K562 (cell line): Measurements from ENCODE around the gene RABGAP1L. TPM values are rescaled to one million over a fixed set of nuclear protein-coding genes. Genes with fewer than 3 reads are reported as not detected.

Experiments
- ATAC-seq: fragments of 200-7000 bp; cut with Tn5 transposase; 3 replicates; pipeline ENCODE4 v1.9.1; 2020; ENCODE audit warnings: moderate library complexity
- BruUV-seq: library from RNA; stranded (reverse); fragments of 400-500 nt; replicated peaks from 2 replicates; lab custom pipeline; 2021; lab: Mats Ljungman, UMichigan
- CTCF ChIA-PET: fragments of 300-600 bp; formaldehyde crosslinking; extraction: SDS; loops from one replicate; lab custom pipeline; 2021; ENCODE audit warnings: low intra/inter-chr PET ratio; lab: Yijun Ruan, JAX
- POLR2A ChIA-PET: fragments of 300-600, 350-650 bp; sonication (Branson Sonifier 250); formaldehyde crosslinking; extraction: SDS; loops from one replicate; lab custom pipeline; 2021; ENCODE audit warnings: antibody characterized with exemption, inconsistent platforms; lab: Yijun Ruan, JAX
- DNase-seq, 4 experiments: peaks; one replicate each; pipeline versions ENCODE4 v3.0.0 to v3.0.0-alpha.2; 2011 to 2018; ENCODE audit warnings: low spot score in 3 of 4, mixed read lengths in 3 of 4; ENCODE audit errors: extremely low read depth in 1 of 4
- FAIRE-seq: peaks from 2 replicates; lab custom pipeline; 2011; peaks lifted over from hg19 to GRCh38; lab: Jason Lieb, UNC
- H2AFZ ChIP-seq: 2 replicates; pipeline ENCODE4 v1.6.0; 2011; ENCODE audit warnings: low read depth, low read length, control low read depth, inconsistent platforms
- H3K27ac ChIP-seq: fragments of 200-600 bp; 3 replicates; pipeline ENCODE4 v1.8.0; 2011; ENCODE audit warnings: low read depth, mild to moderate bottlenecking, control low read depth, inconsistent platforms, low read length, moderate library complexity, mixed read lengths; ENCODE audit errors: extremely low read depth
- H3K27me3 ChIP-seq, 2 experiments: fragments of 300-600 bp in 1 of 2; 2 replicates in 1 of 2; 3 replicates in 1 of 2; pipeline versions ENCODE4 v1.6.0 to v1.8.0; 2011; ENCODE audit warnings: inconsistent platforms in 2 of 2, low read length in 2 of 2, mild to moderate bottlenecking in 1 of 2, mixed read lengths in 1 of 2, moderate library complexity in 1 of 2; ENCODE audit not compliant: control insufficient read depth in 2 of 2, insufficient read depth in 2 of 2
- H3K36me3 ChIP-seq: fragments of 300-600 bp; 3 replicates; pipeline ENCODE4 v1.8.0; 2011; ENCODE audit warnings: mild to moderate bottlenecking, low read length, inconsistent platforms; ENCODE audit not compliant: control insufficient read depth, insufficient read depth
- H3K4me1 ChIP-seq, 2 experiments: fragments of 200-600 bp in 1 of 2; replicated peaks in 1 of 2; 2 replicates in 1 of 2; 3 replicates in 1 of 2; pipeline versions ENCODE4 v1.5.1 to v1.8.0; 2011; ENCODE audit warnings: inconsistent platforms in 2 of 2, low read length in 2 of 2, mild to moderate bottlenecking in 1 of 2, mixed read lengths in 1 of 2, moderate library complexity in 1 of 2; ENCODE audit not compliant: control insufficient read depth in 2 of 2, insufficient read depth in 2 of 2
- H3K4me2 ChIP-seq: 2 replicates; pipeline ENCODE4 v1.6.1; 2011; ENCODE audit warnings: low read length, control low read depth, inconsistent platforms, mixed read lengths; ENCODE audit not compliant: insufficient read depth
- H3K4me3 ChIP-seq: fragments of 200-600 bp; sonication (generic), shearing (Covaris generic); 2 replicates; pipeline ENCODE4 v1.5.1; 2016; ENCODE audit warnings: control low read depth, inconsistent platforms
- H3K79me2 ChIP-seq: fragments of 200-600 bp; 3 replicates; pipeline ENCODE4 v1.8.0; 2011; ENCODE audit warnings: low read length, inconsistent platforms; ENCODE audit not compliant: control insufficient read depth, insufficient read depth
- H3K9ac ChIP-seq, 2 experiments: 2 replicates each; pipeline versions ENCODE4 v1.6.0 to v1.6.1; 2011; ENCODE audit warnings: low read depth in 2 of 2, low read length in 2 of 2, control low read depth in 1 of 2, inconsistent platforms in 1 of 2, mild to moderate bottlenecking in 1 of 2, mixed read lengths in 1 of 2; ENCODE audit not compliant: insufficient read depth in 1 of 2
- H3K9me1 ChIP-seq: one replicate; pipeline ENCODE4 v1.6.0; 2011; ENCODE audit warnings: inconsistent platforms, mild to moderate bottlenecking, low read length, moderate library complexity; ENCODE audit not compliant: control insufficient read depth, insufficient read depth
- H3K9me3 ChIP-seq: replicated peaks from 2 replicates; pipeline ENCODE4 v1.5.1; 2011; ENCODE audit warnings: low read depth, low read length, inconsistent platforms; ENCODE audit not compliant: control insufficient read depth, insufficient read depth
- H4K20me1 ChIP-seq: replicated peaks from 2 replicates; pipeline ENCODE4 v1.6.1; 2011; ENCODE audit warnings: low read length, inconsistent platforms, mixed read lengths; ENCODE audit not compliant: control insufficient read depth, insufficient read depth
- ADNP ChIP-seq: fragments of 200-800 bp; sonication (Bioruptor generic); IDR thresholded peaks from 2 replicates; pipeline ENCODE4 v1.6.1; 2016; ENCODE audit warnings: missing genetic modification characterization, missing compliant biosample characterization
- C11orf30 ChIP-seq: fragments of 450-650 bp; IDR thresholded peaks from 2 replicates; pipeline ENCODE4 v1.6.1; 2016; ENCODE audit warnings: low read depth, mild to moderate bottlenecking
- CCAR2 ChIP-seq: fragments of 200-400 bp; formaldehyde crosslinking; IDR thresholded peaks from 2 replicates; pipeline ENCODE4 v1.6.1; 2017; ENCODE audit warnings: mild to moderate bottlenecking, low read depth, low read length
- FOXK1 ChIP-seq: sonication (generic); formaldehyde crosslinking; IDR thresholded peaks from 2 replicates; pipeline ENCODE4 v1.8.0; 2022; ENCODE audit warnings: missing genetic modification reagents, mild to moderate bottlenecking, borderline replicate concordance
- FOXM1 ChIP-seq, 2 experiments: fragments of 450-650 bp in 1 of 2; sonication (generic) in 1 of 2; formaldehyde crosslinking in 1 of 2; IDR thresholded peaks; 2 replicates each; pipeline versions ENCODE4 v1.6.1 to v1.9.0; 2017 to 2022; ENCODE audit warnings: low read depth in 2 of 2, mild to moderate bottlenecking in 2 of 2, missing genetic modification reagents in 1 of 2, moderate library complexity in 1 of 2
- MBD2 ChIP-seq: sonication (generic); IDR thresholded peaks from 2 replicates; pipeline ENCODE4 v1.6.1; 2016; ENCODE audit warnings: low read depth, borderline replicate concordance
- MCM2 ChIP-seq: fragments of 450-650 bp; IDR thresholded peaks from 2 replicates; pipeline ENCODE4 v1.6.1; 2017; ENCODE audit warnings: low read depth, mild to moderate bottlenecking
- MYNN ChIP-seq, 2 experiments: sonication (generic); formaldehyde crosslinking in 1 of 2; IDR thresholded peaks; 2 replicates each; pipeline versions ENCODE4 v1.5.0 to v1.6.1; 2016 to 2020; ENCODE audit warnings: antibody characterized with exemption in 1 of 2, missing genetic modification reagents in 1 of 2
- NFIC ChIP-seq: fragments of 450-650 bp; IDR thresholded peaks from 2 replicates; pipeline ENCODE4 v1.6.1; 2017; ENCODE audit warnings: mild to moderate bottlenecking, inconsistent platforms
- PHB ChIP-seq: fragments of 250-450 bp; sonication (Bioruptor Pico); IDR thresholded peaks from 2 replicates; pipeline ENCODE4 v1.5.0; 2021
- SOX6 ChIP-seq: fragments of 450-650 bp; IDR thresholded peaks from 2 replicates; pipeline ENCODE4 v1.6.1; 2014; ENCODE audit warnings: mild to moderate bottlenecking
- STAG1 ChIP-seq: sonication (generic); formaldehyde crosslinking; IDR thresholded peaks from 2 replicates; pipeline ENCODE4 v1.5.0; 2020; ENCODE audit warnings: missing genetic modification reagents, borderline replicate concordance
- TBL1XR1 ChIP-seq, 2 experiments: IDR thresholded peaks; 2 replicates each; pipeline ENCODE4 v1.6.1; 2012; ENCODE audit warnings: improper control_type of control experiment in 2 of 2, low read length in 2 of 2, mild to moderate bottlenecking in 1 of 2
- ZNF282 ChIP-seq: sonication (generic); formaldehyde crosslinking; IDR thresholded peaks from 2 replicates; pipeline ENCODE4 v1.8.1; 2023; ENCODE audit warnings: missing genetic modification reagents
- ZNF584 ChIP-seq: fragments of 200-800 bp; sonication (Bioruptor generic); IDR thresholded peaks from 2 replicates; pipeline ENCODE4 v1.6.1; 2016; ENCODE audit warnings: low read depth, mild to moderate bottlenecking, missing genetic modification characterization, missing compliant biosample characterization
- ZNF76 ChIP-seq: fragments of 250-450 bp; sonication (Bioruptor Pico); IDR thresholded peaks from 2 replicates; pipeline ENCODE4 v1.4.0; 2020; ENCODE audit warnings: mild to moderate bottlenecking, moderate library complexity, borderline replicate concordance
- ZZZ3 ChIP-seq: fragments of 450-650 bp; IDR thresholded peaks from 2 replicates; pipeline ENCODE4 v1.6.1; 2016; ENCODE audit warnings: antibody characterized with exemption, mild to moderate bottlenecking, moderate library complexity
- WGBS: fragments of 100-300 bp; shearing (Covaris generic); methylation state at CpG from one replicate; pipeline ENCODE4 v1.1.6; 2016; ENCODE audit warnings: low coverage, mixed read lengths; ENCODE audit not compliant: insufficient coverage; ENCODE audit errors: missing lambda C conversion rate; 5-methylcytosine and 5-hydroxymethylcytosine counted together
- in situ Hi-C: fragments of 300-500 bp; cut with MboI; formaldehyde crosslinking; loops from 4 replicates; pipeline ENCODE4 v1.15.0; 2018; ENCODE audit warnings: inconsistent platforms, mixed read lengths
- intact Hi-C: fragments of 100-400 bp; cut with micrococcal nuclease; formaldehyde crosslinking; loops from 2 replicates; pipeline ENCODE4 v1.14.2; 2022
- polyA plus RNA-seq, 8 experiments: library from polyadenylated mRNA; depleted of rRNA in 4 of 8; stranded (reverse) in 5 of 8; unstranded in 3 of 8; fragments of >200 nt; fragmentation: Nextera tagmentation in 2 of 8; fragmentation: Illumina TruSeq in 1 of 8; extraction: Ambion mirVana in 2 of 8; extraction: Trizol in 1 of 8; gene quantifications; 2 replicates each; pipeline versions ENCODE4 v1.2.1 to v1.2.3, GENCODE V29; 2011 to 2014; ENCODE audit warnings: inconsistent platforms in 1 of 8, missing spikeins in 1 of 8
- total RNA-seq, 7 experiments: library from RNA; depleted of rRNA in 6 of 7; stranded (reverse); fragments of >200 nt in 6 of 7; fragmentation: Illumina TruSeq in 2 of 7; extraction: Trizol in 2 of 7; gene quantifications; 2 replicates each; pipeline versions ENCODE4 v1.2.1 to v1.2.3, GENCODE V29; 2011 to 2021; ENCODE audit warnings: low replicate concordance in 1 of 7
- TF ChIP-seq, protein P1 (sequence below): sonication (generic); formaldehyde crosslinking; IDR thresholded peaks from 2 replicates; pipeline ENCODE4 v1.8.0; 2023; ENCODE audit warnings: mild to moderate bottlenecking, missing genetic modification reagents
- TF ChIP-seq, protein P2 (sequence below): fragments of 450-650 bp; IDR thresholded peaks from 2 replicates; pipeline ENCODE4 v1.6.1; 2016
- TF ChIP-seq, protein P3 (sequence below), 2 experiments: fragments of 250-450 bp in 1 of 2; fragments of 450-650 bp in 1 of 2; sonication (Bioruptor Pico) in 1 of 2; IDR thresholded peaks; 2 replicates each; pipeline versions ENCODE4 v1.6.1 to v1.8.0; 2016 to 2021; ENCODE audit warnings: mild to moderate bottlenecking in 2 of 2, moderate library complexity in 2 of 2, missing compliant biosample characterization in 1 of 2, missing genetic modification characterization in 1 of 2

Gene RABGAP1L
- total and polyA plus RNA-seq, 9 of the 15 experiments (the other 6 are each of a cell fraction or from before 2014, with no cell fraction given): 16.5 to 44.9 (median 26.7) TPM

DNA sequence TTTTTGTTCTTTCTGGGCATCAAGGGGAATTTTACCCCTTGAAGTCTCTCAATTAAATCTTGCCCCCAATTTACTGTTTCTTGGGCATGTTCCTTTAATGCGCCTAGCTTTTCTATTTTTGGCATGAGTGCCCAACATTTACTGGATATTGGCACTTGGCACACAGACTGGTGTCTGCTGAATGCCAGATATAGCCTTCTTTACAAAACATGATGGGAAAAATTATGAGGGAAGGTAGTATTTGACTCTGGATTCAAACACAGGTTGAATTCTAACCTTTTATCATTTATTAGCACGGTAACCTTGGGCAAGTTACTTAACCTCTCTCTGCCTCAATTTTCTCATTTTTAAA, 200.1 kb downstream of the RABGAP1L start:
- WGBS: 80% methylated on average over 2 of the region's 2 CpGs
- CTCF ChIA-PET: no interaction called here
- no peaks in the 10 kb centered on the region for H3K9me3 ChIP-seq
- in situ Hi-C loops (no loop called here), intact Hi-C loops (no loop called here)
- no peak overlapping the region for H3K27ac ChIP-seq
- POLR2A ChIA-PET: interaction anchor here (0.7 kb wide), 1 partner anchor 349 kb away, joined by 3 read pairs; no protein-coding TSS in a partner anchor
- no peak for ATAC-seq
- no peaks in the 10 kb centered on the region for H3K9me1 ChIP-seq
- H3K4me3 ChIP-seq: no peak overlapping the region
- H3K36me3 ChIP-seq: no peaks in the 10 kb centered on the region
- H3K79me2 ChIP-seq: no peaks in the 10 kb centered on the region
- no peak overlapping the region for H2AFZ ChIP-seq
- DNase-seq: no peak
- H4K20me1 ChIP-seq: no peaks in the 10 kb centered on the region
- no TSS peak for BruUV-seq
- no peak for FAIRE-seq
- no peaks in the 10 kb centered on the region for H3K27me3 ChIP-seq
- H3K4me2 ChIP-seq: no peak overlapping the region
- TF ChIP-seq CCAR2 (no peak), ZNF76 (CRISPR knock-in tag) (no peak), ZNF282 (CRISPR knock-in tag) (no peak), MBD2 (no peak), MCM2 (no peak), TBL1XR1 (IDR thresholded peaks at IDR 0.05; ENCODE audit: low read length in 2 of 2) (no peak), MYNN (IDR thresholded peaks at IDR 0.05) (no peak), MYNN (CRISPR knock-in tag; IDR thresholded peaks at IDR 0.05) (no peak), STAG1 (CRISPR knock-in tag) (no peak), ZZZ3 (no peak), C11orf30 (no peak), FOXK1 (no peak), SOX6 (no peak), NFIC (no peak), FOXM1 (IDR thresholded peaks at IDR 0.05; ENCODE audit: low read depth) (no peak), FOXM1 (CRISPR knock-in tag; IDR thresholded peaks at IDR 0.05; ENCODE audit: low read depth) (no peak), ZNF584 (CRISPR knock-in tag) (no peak), ADNP (tag) (no peak), PHB (CRISPR knock-in tag) (no peak)
- TF ChIP-seq, protein P1, sequence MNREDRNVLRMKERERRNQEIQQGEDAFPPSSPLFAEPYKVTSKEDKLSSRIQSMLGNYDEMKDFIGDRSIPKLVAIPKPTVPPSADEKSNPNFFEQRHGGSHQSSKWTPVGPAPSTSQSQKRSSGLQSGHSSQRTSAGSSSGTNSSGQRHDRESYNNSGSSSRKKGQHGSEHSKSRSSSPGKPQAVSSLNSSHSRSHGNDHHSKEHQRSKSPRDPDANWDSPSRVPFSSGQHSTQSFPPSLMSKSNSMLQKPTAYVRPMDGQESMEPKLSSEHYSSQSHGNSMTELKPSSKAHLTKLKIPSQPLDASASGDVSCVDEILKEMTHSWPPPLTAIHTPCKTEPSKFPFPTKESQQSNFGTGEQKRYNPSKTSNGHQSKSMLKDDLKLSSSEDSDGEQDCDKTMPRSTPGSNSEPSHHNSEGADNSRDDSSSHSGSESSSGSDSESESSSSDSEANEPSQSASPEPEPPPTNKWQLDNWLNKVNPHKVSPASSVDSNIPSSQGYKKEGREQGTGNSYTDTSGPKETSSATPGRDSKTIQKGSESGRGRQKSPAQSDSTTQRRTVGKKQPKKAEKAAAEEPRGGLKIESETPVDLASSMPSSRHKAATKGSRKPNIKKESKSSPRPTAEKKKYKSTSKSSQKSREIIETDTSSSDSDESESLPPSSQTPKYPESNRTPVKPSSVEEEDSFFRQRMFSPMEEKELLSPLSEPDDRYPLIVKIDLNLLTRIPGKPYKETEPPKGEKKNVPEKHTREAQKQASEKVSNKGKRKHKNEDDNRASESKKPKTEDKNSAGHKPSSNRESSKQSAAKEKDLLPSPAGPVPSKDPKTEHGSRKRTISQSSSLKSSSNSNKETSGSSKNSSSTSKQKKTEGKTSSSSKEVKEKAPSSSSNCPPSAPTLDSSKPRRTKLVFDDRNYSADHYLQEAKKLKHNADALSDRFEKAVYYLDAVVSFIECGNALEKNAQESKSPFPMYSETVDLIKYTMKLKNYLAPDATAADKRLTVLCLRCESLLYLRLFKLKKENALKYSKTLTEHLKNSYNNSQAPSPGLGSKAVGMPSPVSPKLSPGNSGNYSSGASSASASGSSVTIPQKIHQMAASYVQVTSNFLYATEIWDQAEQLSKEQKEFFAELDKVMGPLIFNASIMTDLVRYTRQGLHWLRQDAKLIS (CRISPR knock-in tag): no peak
- TF ChIP-seq, protein P2, sequence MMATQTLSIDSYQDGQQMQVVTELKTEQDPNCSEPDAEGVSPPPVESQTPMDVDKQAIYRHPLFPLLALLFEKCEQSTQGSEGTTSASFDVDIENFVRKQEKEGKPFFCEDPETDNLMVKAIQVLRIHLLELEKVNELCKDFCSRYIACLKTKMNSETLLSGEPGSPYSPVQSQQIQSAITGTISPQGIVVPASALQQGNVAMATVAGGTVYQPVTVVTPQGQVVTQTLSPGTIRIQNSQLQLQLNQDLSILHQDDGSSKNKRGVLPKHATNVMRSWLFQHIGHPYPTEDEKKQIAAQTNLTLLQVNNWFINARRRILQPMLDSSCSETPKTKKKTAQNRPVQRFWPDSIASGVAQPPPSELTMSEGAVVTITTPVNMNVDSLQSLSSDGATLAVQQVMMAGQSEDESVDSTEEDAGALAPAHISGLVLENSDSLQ: no peak
- TF ChIP-seq, protein P3, sequence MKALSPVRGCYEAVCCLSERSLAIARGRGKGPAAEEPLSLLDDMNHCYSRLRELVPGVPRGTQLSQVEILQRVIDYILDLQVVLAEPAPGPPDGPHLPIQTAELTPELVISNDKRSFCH (CRISPR knock-in tag; IDR thresholded peaks at IDR 0.05): no peak
- TF ChIP-seq, protein P3 (tag; IDR thresholded peaks at IDR 0.05): no peak
- no peak overlapping the region for H3K9ac ChIP-seq
- H3K4me1 ChIP-seq: no peaks in the 10 kb centered on the region
